ENCODE results near the gene NOX1. TPM values are rescaled to one million over a fixed set of nuclear protein-coding genes. Genes with fewer than 3 reads are reported as not detected.

The NOX1 gene
- total RNA-seq, result 10 to 100 TPM; 17.6 to 31.8 (median 23.7) TPM

GRCh38 chrX:100874325-100874724 lies at the start of gene NOX1:
NOX1 (minus strand) TSS chrX:100874359; CDS start chrX:100874139, 220 bp downstream.
- Histone ChIP-seq H3K27ac (peak within 1 kb of the TSS; percentile 42 to 67 (median 55)), H3K27me3 (no peaks in the 10 kb centered on the region), H3K9me3 (no peaks in the 10 kb centered on the region), H3K4me3 (peak within 1 kb of the TSS in 3 of 4 donors; percentile 16 to 40 (median 27)), H3K4me1 (no peaks in the 10 kb centered on the region), H3K36me3 (no peaks in the 10 kb centered on the region)
- in situ Hi-C loops (cut with MboI; ENCODE audit: low pct_ligation_motif_present in 1 of 4, low pct_unique_long_range_greater_than_20kb in 1 of 4, low sequenced_read_pairs in 3 of 4), result no loop called here
- WGBS, 2 donors (ENCODE audit: low coverage in 1 of 2), result 25% methylated on average over 2 of the region's 2 CpGs; no CpG with 5 or more reads in 1 of the 2 donors
- intact Hi-C loops (cut with DNase I; ENCODE audit: low total_unique reads), result no loop called here
- peak; percentile 36 for DNase-seq
- TF ChIP-seq POLR2A (IDR thresholded peaks at IDR 0.05), result no peak
- peak in 1 of 3 donors; percentile 24 for TF ChIP-seq POLR2AphosphoS5 (IDR thresholded peaks at IDR 0.05)
- TF ChIP-seq, protein P1, sequence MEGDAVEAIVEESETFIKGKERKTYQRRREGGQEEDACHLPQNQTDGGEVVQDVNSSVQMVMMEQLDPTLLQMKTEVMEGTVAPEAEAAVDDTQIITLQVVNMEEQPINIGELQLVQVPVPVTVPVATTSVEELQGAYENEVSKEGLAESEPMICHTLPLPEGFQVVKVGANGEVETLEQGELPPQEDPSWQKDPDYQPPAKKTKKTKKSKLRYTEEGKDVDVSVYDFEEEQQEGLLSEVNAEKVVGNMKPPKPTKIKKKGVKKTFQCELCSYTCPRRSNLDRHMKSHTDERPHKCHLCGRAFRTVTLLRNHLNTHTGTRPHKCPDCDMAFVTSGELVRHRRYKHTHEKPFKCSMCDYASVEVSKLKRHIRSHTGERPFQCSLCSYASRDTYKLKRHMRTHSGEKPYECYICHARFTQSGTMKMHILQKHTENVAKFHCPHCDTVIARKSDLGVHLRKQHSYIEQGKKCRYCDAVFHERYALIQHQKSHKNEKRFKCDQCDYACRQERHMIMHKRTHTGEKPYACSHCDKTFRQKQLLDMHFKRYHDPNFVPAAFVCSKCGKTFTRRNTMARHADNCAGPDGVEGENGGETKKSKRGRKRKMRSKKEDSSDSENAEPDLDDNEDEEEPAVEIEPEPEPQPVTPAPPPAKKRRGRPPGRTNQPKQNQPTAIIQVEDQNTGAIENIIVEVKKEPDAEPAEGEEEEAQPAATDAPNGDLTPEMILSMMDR (IDR thresholded peaks at IDR 0.05), result no peak
- TF ChIP-seq EP300 (IDR thresholded peaks at IDR 0.05; ENCODE audit: low read depth), result no peak

DNA sequence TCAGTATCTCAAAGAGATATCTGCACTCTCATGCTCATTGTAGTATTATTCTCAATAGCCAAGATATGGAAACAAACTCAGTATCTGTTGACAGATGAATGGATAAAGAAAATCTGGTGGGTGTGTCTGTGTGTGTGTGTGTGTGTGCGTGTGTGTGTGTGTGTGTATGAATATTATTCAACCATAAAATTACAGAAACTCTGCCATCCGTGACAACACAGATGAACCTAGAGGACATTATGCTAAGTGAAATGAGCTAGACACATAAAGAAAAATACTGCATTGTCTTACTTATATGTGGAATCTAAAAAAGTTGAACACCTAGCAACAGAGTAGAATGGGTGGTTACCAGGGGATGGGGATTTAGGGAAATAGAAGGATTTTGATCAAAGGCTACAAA lies 41.4 kb upstream of the NOX1 start:
- Histone ChIP-seq H3K36me3 (no peaks in the 10 kb centered on the region), H3K27me3 (no peaks in the 10 kb centered on the region), H3K27ac (no peak overlapping the region), H3K9me3 (no peaks in the 10 kb centered on the region), H3K4me1 (no peaks in the 10 kb centered on the region), H3K4me3 (no peak overlapping the region)
- TF ChIP-seq, protein P1 (IDR thresholded peaks at IDR 0.05), result no peak
- no peak for TF ChIP-seq POLR2A (IDR thresholded peaks at IDR 0.05)
- no peak for TF ChIP-seq POLR2AphosphoS5 (IDR thresholded peaks at IDR 0.05)
- no peak for TF ChIP-seq EP300 (IDR thresholded peaks at IDR 0.05; ENCODE audit: low read depth)
- in situ Hi-C loops (cut with MboI; ENCODE audit: low pct_ligation_motif_present in 1 of 4, low pct_unique_long_range_greater_than_20kb in 1 of 4, low sequenced_read_pairs in 3 of 4) (no loop called here), intact Hi-C loops (cut with DNase I; ENCODE audit: low total_unique reads) (no loop called here)
- DNase-seq, result no peak
- WGBS, 2 donors (ENCODE audit: low coverage in 1 of 2), result 54% methylated on average over 2 of the region's 2 CpGs; no CpG with 5 or more reads in 1 of the 2 donors

DNA sequence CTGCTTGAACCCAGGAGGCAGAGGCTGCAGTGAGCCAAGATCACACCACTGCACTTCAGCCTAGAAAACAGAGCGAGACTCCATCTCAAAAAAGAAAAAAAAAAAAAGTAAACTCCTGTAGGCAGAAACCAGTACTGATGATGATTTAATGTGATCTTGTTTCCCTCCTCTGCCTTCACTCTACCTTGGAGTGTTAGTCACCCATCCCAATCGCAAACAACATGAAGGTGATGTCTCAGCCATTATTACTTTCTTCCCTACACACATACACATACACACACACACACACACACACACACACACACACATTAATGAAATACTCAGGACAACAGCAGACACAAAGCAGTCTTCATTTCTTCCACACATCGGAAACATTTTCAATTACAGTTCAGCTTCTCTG lies 39.0 kb upstream of the NOX1 start:
- 84% methylated on average over 3 of the region's 3 CpGs; no CpG with 5 or more reads in 1 of the 2 donors for WGBS, 2 donors (ENCODE audit: low coverage in 1 of 2)
- in situ Hi-C loops (cut with MboI; ENCODE audit: low pct_ligation_motif_present in 1 of 4, low pct_unique_long_range_greater_than_20kb in 1 of 4, low sequenced_read_pairs in 3 of 4) (no loop called here), intact Hi-C loops (cut with DNase I; ENCODE audit: low total_unique reads) (no loop called here)
- Histone ChIP-seq H3K36me3 (no peaks in the 10 kb centered on the region), H3K27ac (no peak overlapping the region), H3K4me3 (no peak overlapping the region), H3K9me3 (no peaks in the 10 kb centered on the region), H3K4me1 (no peaks in the 10 kb centered on the region), H3K27me3 (no peaks in the 10 kb centered on the region)
- TF ChIP-seq, protein P1 (IDR thresholded peaks at IDR 0.05), result no peak
- TF ChIP-seq POLR2AphosphoS5 (IDR thresholded peaks at IDR 0.05), result no peak
- no peak for TF ChIP-seq POLR2A (IDR thresholded peaks at IDR 0.05)
- TF ChIP-seq EP300 (IDR thresholded peaks at IDR 0.05; ENCODE audit: low read depth), result no peak
- no peak for DNase-seq

DNA sequence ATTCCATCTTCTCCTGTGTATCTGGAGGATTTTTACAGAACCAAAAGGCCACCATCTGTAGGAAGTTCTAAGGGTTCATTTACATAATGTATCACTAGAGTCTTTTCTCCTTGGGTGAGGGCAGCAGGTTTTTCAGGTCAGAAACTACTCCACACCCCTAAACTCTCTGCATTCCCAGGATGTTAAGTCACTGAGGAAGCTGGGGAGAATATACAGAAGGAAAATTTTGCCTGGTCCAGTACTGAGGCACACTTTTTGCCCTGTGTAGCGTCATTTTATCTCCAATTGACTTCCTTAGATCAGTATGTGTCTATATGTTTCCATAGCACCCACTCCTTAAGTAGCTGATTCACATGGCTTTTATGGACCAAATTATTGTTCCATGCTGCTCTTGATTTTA lies 37.6 kb upstream of the NOX1 start:
- H3K27me3 ChIP-seq, result no peaks in the 10 kb centered on the region
- H3K4me3 ChIP-seq, result no peak overlapping the region
- no peak for DNase-seq
- no peak for TF ChIP-seq POLR2A (IDR thresholded peaks at IDR 0.05)
- no peak for TF ChIP-seq EP300 (IDR thresholded peaks at IDR 0.05; ENCODE audit: low read depth)
- TF ChIP-seq, protein P1 (IDR thresholded peaks at IDR 0.05), result no peak
- intact Hi-C loops (cut with DNase I; ENCODE audit: low total_unique reads) (no loop called here), in situ Hi-C loops (cut with MboI; ENCODE audit: low pct_ligation_motif_present in 1 of 4, low pct_unique_long_range_greater_than_20kb in 1 of 4, low sequenced_read_pairs in 3 of 4) (no loop called here)
- H3K27ac ChIP-seq, result no peak overlapping the region
- no peaks in the 10 kb centered on the region for H3K36me3 ChIP-seq
- WGBS, 2 donors (ENCODE audit: low coverage in 1 of 2), result 42% methylated on average over 1 of the region's 1 CpG; no CpG with 5 or more reads in 1 of the 2 donors
- H3K9me3 ChIP-seq, result no peaks in the 10 kb centered on the region
- H3K4me1 ChIP-seq, result no peaks in the 10 kb centered on the region

All from transverse colon (tissue), 4 donors.